Spleen (tissue), 11 donors: ENCODE results near the gene FA2H. TPM values are rescaled to one million over a fixed set of nuclear protein-coding genes. Genes with fewer than 3 reads are reported as not detected.

ENCODE experiments used
- DNase-seq: peaks from one replicate; pipeline ENCODE4 v3.0.0-alpha.2; 2020
- H3K27ac ChIP-seq, 8 donors: fragments of 200-600 bp; sonication (generic) in 7 of 8; 1 replicate in 4 of 8; 2 replicates in 4 of 8; pipeline versions ENCODE4 v1.5.0 to v1.8.0; 2016 to 2021; ENCODE audit warnings: inconsistent platforms in 4 of 8, mild to moderate bottlenecking in 4 of 8, moderate library complexity in 1 of 8
- H3K27me3 ChIP-seq, 7 donors: fragments of 200-600 bp; sonication (generic) in 6 of 7; replicated peaks in 1 of 7; 1 replicate in 4 of 7; 2 replicates in 3 of 7; pipeline versions ENCODE4 v1.5.0 to v1.8.0; 2016 to 2021; ENCODE audit warnings: inconsistent platforms in 3 of 7, mild to moderate bottlenecking in 1 of 7
- H3K36me3 ChIP-seq, 6 donors: fragments of 200-600 bp; sonication (generic) in 5 of 6; 1 replicate in 4 of 6; 2 replicates in 2 of 6; pipeline versions ENCODE4 v1.5.0 to v1.8.0; 2016 to 2021; ENCODE audit warnings: inconsistent platforms in 2 of 6
- H3K4me1 ChIP-seq, 6 donors: fragments of 200-600 bp; sonication (generic) in 5 of 6; 1 replicate in 3 of 6; 2 replicates in 3 of 6; pipeline versions ENCODE4 v1.5.0 to v1.8.0; 2016 to 2021; ENCODE audit warnings: inconsistent platforms in 3 of 6
- H3K4me3 ChIP-seq, 8 donors: fragments of 200-600 bp; sonication (generic) in 7 of 8; 1 replicate in 4 of 8; 2 replicates in 4 of 8; pipeline versions ENCODE4 v1.5.0 to v1.8.0; 2016 to 2021; ENCODE audit warnings: inconsistent platforms in 4 of 8, mild to moderate bottlenecking in 4 of 8, moderate library complexity in 2 of 8
- H3K9me3 ChIP-seq, 8 donors: fragments of 200-600 bp; sonication (generic) in 7 of 8; 1 replicate in 4 of 8; 2 replicates in 4 of 8; pipeline versions ENCODE4 v1.5.0 to v1.8.0; 2016 to 2021; ENCODE audit warnings: inconsistent platforms in 4 of 8
- POLR2A ChIP-seq, 3 donors: fragments of 450-650 bp; IDR thresholded peaks; one replicate each; pipeline ENCODE4 v1.5.1; 2017; ENCODE audit warnings: antibody characterized with exemption in 3 of 3, mild to moderate bottlenecking in 1 of 3
- POLR2AphosphoS5 ChIP-seq, 3 donors: sonication (generic); formaldehyde crosslinking; IDR thresholded peaks; one replicate each; pipeline ENCODE4 v1.5.1; 2017; ENCODE audit warnings: antibody characterized with exemption in 3 of 3
- WGBS, 5 donors: extraction: QIAGEN DNeasy Blood & Tissue Kit in 3 of 5; methylation state at CpG; one replicate each; pipeline versions ENCODE4 v1.1.5 to v1.1.7; 2013 to 2018; 5-methylcytosine and 5-hydroxymethylcytosine counted together
- intact Hi-C: fragments of 100-400 bp; cut with DNase I; formaldehyde crosslinking; loops from one replicate; pipeline ENCODE4 v1.15.0; 2023; ENCODE audit warnings: low total_unique reads
- polyA plus RNA-seq, 3 donors: library from polyadenylated mRNA; stranded (reverse); fragments of 200-250 nt; gene quantifications; one replicate each; pipeline ENCODE4 v1.2.1, GENCODE V29; 2013
- total RNA-seq, 7 donors: library from RNA; depleted of rRNA in 3 of 7; stranded (reverse); fragments of >200 nt in 3 of 7; fragmentation: NEBNext Ultra II Directional in 4 of 7; extraction: Animal tissue kit (Norgen Biotek cat#: 25700) in 4 of 7; gene quantifications; one replicate each; pipeline versions ENCODE4 v1.1.0 to v1.2.1, GENCODE V29; 2016 to 2021
- TF ChIP-seq, protein P1 (sequence below), 11 experiments: fragments of 200-600 bp in 7 of 11; fragments of 450-650 bp in 4 of 11; sonication (generic) in 4 of 11; IDR thresholded peaks in 8 of 11; conservative IDR thresholded peaks in 3 of 11; 1 replicate in 7 of 11; 2 replicates in 4 of 11; pipeline versions ENCODE4 v1.4.0 to v1.8.0; 2016 to 2021; ENCODE audit warnings: antibody characterized with exemption in 11 of 11, inconsistent platforms in 4 of 11, mild to moderate bottlenecking in 1 of 11
- donor health status: healthy with polysubstance abuse.
- donor health status: DM: no; HTN: no; CAD: no; lungs with moderate emphysema.
- donor health status: DM: no; HTN: no; CAD: no.
- donor health status: Bipolar disorder and iron deficiency.
- donor health status: healthy.
- donor health status: DM: no; HTN: no; CAD: no.
- donor health status: DM: yes; HTN: yes; CAD: no.

The FA2H gene
- total and polyA plus RNA-seq, 10 donors: 0.23 to 2.6 (median 0.59) TPM

DNA sequence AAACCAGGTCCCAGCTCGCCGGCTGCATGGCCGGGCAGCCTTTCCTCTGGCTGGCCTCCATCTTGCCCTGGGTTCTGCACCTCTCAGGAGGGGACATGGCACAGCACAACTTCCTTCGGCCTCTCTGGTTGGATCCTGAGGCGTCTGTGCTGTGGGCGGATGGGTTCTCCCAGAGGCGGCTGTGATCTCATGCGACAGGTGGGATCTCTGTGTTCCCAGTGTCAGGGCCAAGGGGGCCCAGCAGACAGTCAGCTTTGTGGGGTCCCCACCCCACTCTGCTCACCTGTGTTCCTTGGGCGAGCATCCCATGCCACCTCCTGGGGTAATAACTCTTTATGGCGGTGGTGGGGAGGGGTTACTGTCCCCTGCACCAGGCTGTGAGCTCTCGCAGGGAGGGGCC is 35.8 kb downstream of the FA2H start:
- DNase-seq: no peak
- WGBS, 5 donors: 93 to 96% (median 95%) methylated on average over 8 to 11 of the region's 11 CpGs
- Histone ChIP-seq H3K36me3 (no peaks in the 10 kb centered on the region), H3K4me1 (peaks cover 0 to 9% (median 0%) of the 10 kb centered on the region in 6 donors), H3K4me3 (no peak overlapping the region), H3K9me3 (no peaks in the 10 kb centered on the region), H3K27me3 (peaks cover 0 to 27% (median 0%) of the 10 kb centered on the region in 7 donors), H3K27ac (no peak overlapping the region)
- TF ChIP-seq POLR2AphosphoS5 (IDR thresholded peaks at IDR 0.05): no peak
- TF ChIP-seq POLR2A (IDR thresholded peaks at IDR 0.05): no peak
- TF ChIP-seq, protein P1, sequence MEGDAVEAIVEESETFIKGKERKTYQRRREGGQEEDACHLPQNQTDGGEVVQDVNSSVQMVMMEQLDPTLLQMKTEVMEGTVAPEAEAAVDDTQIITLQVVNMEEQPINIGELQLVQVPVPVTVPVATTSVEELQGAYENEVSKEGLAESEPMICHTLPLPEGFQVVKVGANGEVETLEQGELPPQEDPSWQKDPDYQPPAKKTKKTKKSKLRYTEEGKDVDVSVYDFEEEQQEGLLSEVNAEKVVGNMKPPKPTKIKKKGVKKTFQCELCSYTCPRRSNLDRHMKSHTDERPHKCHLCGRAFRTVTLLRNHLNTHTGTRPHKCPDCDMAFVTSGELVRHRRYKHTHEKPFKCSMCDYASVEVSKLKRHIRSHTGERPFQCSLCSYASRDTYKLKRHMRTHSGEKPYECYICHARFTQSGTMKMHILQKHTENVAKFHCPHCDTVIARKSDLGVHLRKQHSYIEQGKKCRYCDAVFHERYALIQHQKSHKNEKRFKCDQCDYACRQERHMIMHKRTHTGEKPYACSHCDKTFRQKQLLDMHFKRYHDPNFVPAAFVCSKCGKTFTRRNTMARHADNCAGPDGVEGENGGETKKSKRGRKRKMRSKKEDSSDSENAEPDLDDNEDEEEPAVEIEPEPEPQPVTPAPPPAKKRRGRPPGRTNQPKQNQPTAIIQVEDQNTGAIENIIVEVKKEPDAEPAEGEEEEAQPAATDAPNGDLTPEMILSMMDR (IDR thresholded peaks at IDR 0.05 in 8 of 11, conservative IDR thresholded peaks at IDR 0.05 in 3 of 11): no peak
- intact Hi-C loops: no loop called here

DNA sequence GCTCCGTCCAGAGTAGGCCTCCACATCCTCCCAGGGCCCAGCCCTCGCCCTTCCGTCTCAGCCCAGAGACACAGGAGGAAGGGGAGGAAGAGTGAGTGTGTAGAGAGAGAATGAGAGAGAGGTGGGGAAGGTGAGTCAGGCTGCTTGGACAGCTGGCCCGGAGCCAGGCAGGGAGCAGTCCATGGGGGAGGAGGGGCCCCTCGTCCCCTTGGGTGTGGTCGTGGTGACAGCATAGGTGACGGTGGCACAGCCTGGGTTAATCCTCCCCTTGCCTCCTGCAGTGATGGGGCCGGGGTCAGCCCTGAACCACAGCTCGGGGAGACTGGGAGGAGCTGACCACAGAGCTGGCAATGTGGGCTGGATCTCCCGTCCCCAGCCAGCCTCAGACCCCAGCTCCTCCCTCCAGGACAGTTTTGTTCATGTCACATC is 36.5 kb downstream of the FA2H start:
- Histone ChIP-seq H3K4me3 (no peak overlapping the region), H3K9me3 (no peaks in the 10 kb centered on the region), H3K27ac (no peak overlapping the region), H3K36me3 (no peaks in the 10 kb centered on the region), H3K27me3 (peaks cover 0 to 22% (median 0%) of the 10 kb centered on the region in 7 donors), H3K4me1 (peaks cover 0 to 9% (median 0%) of the 10 kb centered on the region in 6 donors)
- TF ChIP-seq, protein P1 (IDR thresholded peaks at IDR 0.05 in 8 of 11, conservative IDR thresholded peaks at IDR 0.05 in 3 of 11): no peak
- TF ChIP-seq POLR2A (IDR thresholded peaks at IDR 0.05) (no peak), POLR2AphosphoS5 (IDR thresholded peaks at IDR 0.05) (no peak)
- WGBS, 5 donors: 50 to 58% (median 55%) methylated on average over 7 to 10 of the region's 10 CpGs
- intact Hi-C loops: no loop called here
- DNase-seq: no peak

- Histone ChIP-seq H3K27ac (no peak overlapping the region), H3K4me3 (no peak overlapping the region), H3K4me1 (peaks cover 0 to 9% (median 0%) of the 10 kb centered on the region in 6 donors), H3K9me3 (no peaks in the 10 kb centered on the region), H3K27me3 (peaks cover 0 to 22% (median 0%) of the 10 kb centered on the region in 7 donors), H3K36me3 (no peaks in the 10 kb centered on the region)
- TF ChIP-seq POLR2A (IDR thresholded peaks at IDR 0.05) (no peak), POLR2AphosphoS5 (IDR thresholded peaks at IDR 0.05) (no peak)
- TF ChIP-seq, protein P1 (IDR thresholded peaks at IDR 0.05 in 8 of 11, conservative IDR thresholded peaks at IDR 0.05 in 3 of 11): no peak
- intact Hi-C loops: no loop called here
- WGBS, 5 donors: 82 to 87% (median 87%) methylated on average over 6 of the region's 6 CpGs
- no peak for DNase-seq
These were observed 37.1 kb downstream of the FA2H start for GRCh38 chr16:74737521-74737920.

GRCh38 chr16:74736531-74737157 is 38.0 kb downstream of the FA2H start:
- Histone ChIP-seq H3K4me3 (no peak overlapping the region), H3K27ac (no peak overlapping the region), H3K27me3 (peaks cover 0 to 22% (median 0%) of the 10 kb centered on the region in 7 donors), H3K4me1 (peaks cover 0 to 9% (median 0%) of the 10 kb centered on the region in 6 donors), H3K9me3 (no peaks in the 10 kb centered on the region), H3K36me3 (no peaks in the 10 kb centered on the region)
- DNase-seq: no peak
- TF ChIP-seq, protein P1 (IDR thresholded peaks at IDR 0.05 in 8 of 11, conservative IDR thresholded peaks at IDR 0.05 in 3 of 11): no peak
- TF ChIP-seq POLR2A (IDR thresholded peaks at IDR 0.05) (no peak), POLR2AphosphoS5 (IDR thresholded peaks at IDR 0.05) (no peak)
- 61 to 69% (median 64%) methylated on average over 8 to 9 of the region's 9 CpGs for WGBS, 5 donors
- intact Hi-C loops: no loop called here
